ENCODE measurements around the gene TNNT1.

DNA sequence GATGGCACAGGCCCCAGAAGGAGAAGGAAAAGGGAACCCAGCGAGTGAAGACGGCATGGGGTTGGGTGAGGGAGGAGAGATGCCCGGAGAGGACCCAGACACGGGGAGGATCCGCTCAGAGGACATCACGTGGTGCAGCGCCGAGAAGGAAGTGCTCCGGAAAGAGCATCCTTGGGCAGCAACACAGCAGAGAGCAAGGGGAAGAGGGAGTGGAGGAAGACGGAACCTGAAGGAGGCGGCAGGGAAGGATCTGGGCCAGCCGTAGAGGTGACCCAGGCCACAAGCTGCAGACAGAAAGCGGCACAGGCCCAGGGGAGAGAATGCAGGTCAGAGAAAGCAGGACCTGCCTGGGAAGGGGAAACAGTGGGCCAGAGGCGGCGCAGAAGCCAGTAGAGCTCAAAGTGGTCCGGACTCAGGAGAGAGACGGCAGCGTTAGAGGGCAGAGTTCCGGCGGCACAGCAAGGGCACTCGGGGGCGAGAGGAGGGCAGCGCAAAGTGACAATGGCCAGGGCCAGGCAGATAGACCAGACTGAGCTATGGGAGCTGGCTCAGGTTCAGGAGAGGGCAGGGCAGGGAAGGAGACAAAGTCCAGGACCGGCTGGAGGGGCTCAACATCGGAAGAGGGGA lies 32.7 kb downstream of the TNNT1 start:
- TF ChIP-seq, protein P1, sequence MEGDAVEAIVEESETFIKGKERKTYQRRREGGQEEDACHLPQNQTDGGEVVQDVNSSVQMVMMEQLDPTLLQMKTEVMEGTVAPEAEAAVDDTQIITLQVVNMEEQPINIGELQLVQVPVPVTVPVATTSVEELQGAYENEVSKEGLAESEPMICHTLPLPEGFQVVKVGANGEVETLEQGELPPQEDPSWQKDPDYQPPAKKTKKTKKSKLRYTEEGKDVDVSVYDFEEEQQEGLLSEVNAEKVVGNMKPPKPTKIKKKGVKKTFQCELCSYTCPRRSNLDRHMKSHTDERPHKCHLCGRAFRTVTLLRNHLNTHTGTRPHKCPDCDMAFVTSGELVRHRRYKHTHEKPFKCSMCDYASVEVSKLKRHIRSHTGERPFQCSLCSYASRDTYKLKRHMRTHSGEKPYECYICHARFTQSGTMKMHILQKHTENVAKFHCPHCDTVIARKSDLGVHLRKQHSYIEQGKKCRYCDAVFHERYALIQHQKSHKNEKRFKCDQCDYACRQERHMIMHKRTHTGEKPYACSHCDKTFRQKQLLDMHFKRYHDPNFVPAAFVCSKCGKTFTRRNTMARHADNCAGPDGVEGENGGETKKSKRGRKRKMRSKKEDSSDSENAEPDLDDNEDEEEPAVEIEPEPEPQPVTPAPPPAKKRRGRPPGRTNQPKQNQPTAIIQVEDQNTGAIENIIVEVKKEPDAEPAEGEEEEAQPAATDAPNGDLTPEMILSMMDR (IDR thresholded peaks at IDR 0.05): no peak
- TF ChIP-seq GABPA (IDR thresholded peaks at IDR 0.05; ENCODE audit: low read depth) (peak; percentile 62), POLR2AphosphoS5 (IDR thresholded peaks at IDR 0.05; ENCODE audit: low read depth, low read length) (peak; percentile 43; the same call in 1 of the 2 replicates), GATA2 (CRISPR knock-in tag; IDR thresholded peaks at IDR 0.05) (no peak), MEF2A (IDR thresholded peaks at IDR 0.05; ENCODE audit: borderline replicate concordance, low read depth) (no peak), SMC3 (IDR thresholded peaks at IDR 0.05; ENCODE audit: low read depth, low read length) (no peak), RAD21 (IDR thresholded peaks at IDR 0.05; ENCODE audit: low read length) (no peak), RFX5 (IDR thresholded peaks at IDR 0.05; ENCODE audit: low read length) (no peak), NFIC (IDR thresholded peaks at IDR 0.05; ENCODE audit: borderline replicate concordance) (no peak)
- TF ChIP-seq, protein P2, sequence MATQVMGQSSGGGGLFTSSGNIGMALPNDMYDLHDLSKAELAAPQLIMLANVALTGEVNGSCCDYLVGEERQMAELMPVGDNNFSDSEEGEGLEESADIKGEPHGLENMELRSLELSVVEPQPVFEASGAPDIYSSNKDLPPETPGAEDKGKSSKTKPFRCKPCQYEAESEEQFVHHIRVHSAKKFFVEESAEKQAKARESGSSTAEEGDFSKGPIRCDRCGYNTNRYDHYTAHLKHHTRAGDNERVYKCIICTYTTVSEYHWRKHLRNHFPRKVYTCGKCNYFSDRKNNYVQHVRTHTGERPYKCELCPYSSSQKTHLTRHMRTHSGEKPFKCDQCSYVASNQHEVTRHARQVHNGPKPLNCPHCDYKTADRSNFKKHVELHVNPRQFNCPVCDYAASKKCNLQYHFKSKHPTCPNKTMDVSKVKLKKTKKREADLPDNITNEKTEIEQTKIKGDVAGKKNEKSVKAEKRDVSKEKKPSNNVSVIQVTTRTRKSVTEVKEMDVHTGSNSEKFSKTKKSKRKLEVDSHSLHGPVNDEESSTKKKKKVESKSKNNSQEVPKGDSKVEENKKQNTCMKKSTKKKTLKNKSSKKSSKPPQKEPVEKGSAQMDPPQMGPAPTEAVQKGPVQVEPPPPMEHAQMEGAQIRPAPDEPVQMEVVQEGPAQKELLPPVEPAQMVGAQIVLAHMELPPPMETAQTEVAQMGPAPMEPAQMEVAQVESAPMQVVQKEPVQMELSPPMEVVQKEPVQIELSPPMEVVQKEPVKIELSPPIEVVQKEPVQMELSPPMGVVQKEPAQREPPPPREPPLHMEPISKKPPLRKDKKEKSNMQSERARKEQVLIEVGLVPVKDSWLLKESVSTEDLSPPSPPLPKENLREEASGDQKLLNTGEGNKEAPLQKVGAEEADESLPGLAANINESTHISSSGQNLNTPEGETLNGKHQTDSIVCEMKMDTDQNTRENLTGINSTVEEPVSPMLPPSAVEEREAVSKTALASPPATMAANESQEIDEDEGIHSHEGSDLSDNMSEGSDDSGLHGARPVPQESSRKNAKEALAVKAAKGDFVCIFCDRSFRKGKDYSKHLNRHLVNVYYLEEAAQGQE (IDR thresholded peaks at IDR 0.05; ENCODE audit: low read depth, low read length): no peak
